Esophagus (tissue), 2 donors: ENCODE data around the gene ADAMTS2. TPM values are rescaled to one million over a fixed set of nuclear protein-coding genes. Genes with fewer than 3 reads are reported as not detected.

Source experiments
- H3K27ac ChIP-seq, 2 donors: one replicate each; pipeline ENCODE4 v1.5.1; 2013; ENCODE audit warnings: low read depth in 2 of 2, mild to moderate bottlenecking in 2 of 2, inconsistent platforms in 1 of 2, low read length in 1 of 2, moderate library complexity in 1 of 2
- H3K27me3 ChIP-seq, 2 donors: one replicate each; pipeline ENCODE4 v1.6.1; 2013; ENCODE audit warnings: low read length in 2 of 2, control low read depth in 1 of 2, mild to moderate bottlenecking in 1 of 2; ENCODE audit not compliant: insufficient read depth in 2 of 2, control insufficient read depth in 1 of 2
- H3K36me3 ChIP-seq, 2 donors: one replicate each; pipeline ENCODE4 v1.6.1; 2013; ENCODE audit warnings: low read length in 1 of 2; ENCODE audit not compliant: control insufficient read depth in 2 of 2, insufficient read depth in 2 of 2
- H3K4me1 ChIP-seq, 2 donors: one replicate each; pipeline ENCODE4 v1.6.1; 2013; ENCODE audit warnings: low read length in 1 of 2; ENCODE audit not compliant: control insufficient read depth in 2 of 2, insufficient read depth in 2 of 2
- H3K4me3 ChIP-seq, 2 donors: one replicate each; pipeline ENCODE4 v1.5.1; 2013; ENCODE audit warnings: low read length in 2 of 2, mild to moderate bottlenecking in 2 of 2, low read depth in 1 of 2, moderate library complexity in 1 of 2
- H3K9me3 ChIP-seq, 2 donors: one replicate each; pipeline ENCODE4 v1.6.1; 2013; ENCODE audit warnings: mild to moderate bottlenecking in 2 of 2, low read depth in 1 of 2, low read length in 1 of 2, moderate library complexity in 1 of 2; ENCODE audit not compliant: control insufficient read depth in 2 of 2, insufficient read depth in 1 of 2
- WGBS, 2 donors: extraction: QIAGEN DNeasy Blood & Tissue Kit; methylation state at CpG; one replicate each; pipeline ENCODE4 v1.1.7; 2013; 5-methylcytosine and 5-hydroxymethylcytosine counted together
- polyA plus RNA-seq, 2 donors: library from polyadenylated mRNA; stranded (reverse); fragments of 200-250 nt; gene quantifications; one replicate each; pipeline ENCODE4 v1.2.3, GENCODE V29; 2013
- donor health status: healthy with polysubstance abuse.
- donor health status: Bipolar disorder and iron deficiency.

ADAMTS2 gene
- polyA plus RNA-seq, 2 donors, result 1.4 to 1.5 TPM

DNA sequence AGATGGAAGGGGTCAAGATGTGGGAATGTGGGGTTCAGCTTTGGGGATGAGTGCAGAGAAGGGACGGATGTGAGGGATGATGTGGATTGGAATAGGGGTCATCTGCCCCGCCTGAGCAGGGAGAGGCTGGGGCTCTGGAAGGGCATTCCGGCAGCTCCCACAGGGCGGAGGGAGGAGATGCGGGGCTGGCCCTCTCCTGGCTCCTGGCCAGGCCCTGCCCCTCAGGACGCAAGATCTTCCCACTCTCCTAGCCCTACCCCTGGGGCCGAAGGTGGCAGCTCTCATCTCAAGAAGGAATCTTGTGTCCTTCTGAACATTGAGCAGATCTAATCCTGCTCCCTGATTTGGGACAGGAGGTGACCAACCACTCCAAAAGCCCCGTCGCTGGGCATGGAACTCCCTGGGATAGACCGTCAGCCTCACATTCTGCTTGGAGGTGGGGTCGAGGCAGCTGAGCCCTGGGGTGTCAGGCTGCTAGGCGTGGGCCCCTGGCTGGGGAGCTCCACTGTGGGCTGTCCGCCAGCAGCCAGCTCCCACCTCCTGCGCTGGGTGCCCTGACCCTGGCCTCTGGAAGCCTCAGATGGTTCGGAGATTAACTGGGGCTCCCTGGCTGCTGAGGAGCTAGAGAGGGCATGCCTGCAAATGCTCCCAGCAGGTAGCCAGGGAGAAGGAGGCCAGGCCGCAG lies 159.9 kb downstream of the ADAMTS2 start:
- 68 to 83% methylated on average over 14 to 16 of the region's 16 CpGs for WGBS, 2 donors
- Histone ChIP-seq H3K9me3 (peaks cover 0 to under 1% of the 10 kb centered on the region in 2 donors), H3K27ac (no peak overlapping the region)

GRCh38 chr5:179184521-179185050 lies 160.7 kb downstream of the ADAMTS2 start:
- WGBS, 2 donors, result 84 to 89% methylated on average over 9 to 11 of the region's 11 CpGs
- no peaks in the 10 kb centered on the region for H3K4me1 ChIP-seq
- no peak overlapping the region for H3K27ac ChIP-seq
- H3K4me3 ChIP-seq, result no peak overlapping the region
- H3K9me3 ChIP-seq, result peaks cover 2 to 5% of the 10 kb centered on the region in 2 donors
- no peaks in the 10 kb centered on the region for H3K36me3 ChIP-seq
- no peaks in the 10 kb centered on the region for H3K27me3 ChIP-seq

More for the DNA sequence above, 159.9 kb downstream of the ADAMTS2 start:
- Histone ChIP-seq H3K27me3 (no peaks in the 10 kb centered on the region), H3K36me3 (no peaks in the 10 kb centered on the region), H3K4me1 (no peaks in the 10 kb centered on the region), H3K4me3 (no peak overlapping the region)

DNA sequence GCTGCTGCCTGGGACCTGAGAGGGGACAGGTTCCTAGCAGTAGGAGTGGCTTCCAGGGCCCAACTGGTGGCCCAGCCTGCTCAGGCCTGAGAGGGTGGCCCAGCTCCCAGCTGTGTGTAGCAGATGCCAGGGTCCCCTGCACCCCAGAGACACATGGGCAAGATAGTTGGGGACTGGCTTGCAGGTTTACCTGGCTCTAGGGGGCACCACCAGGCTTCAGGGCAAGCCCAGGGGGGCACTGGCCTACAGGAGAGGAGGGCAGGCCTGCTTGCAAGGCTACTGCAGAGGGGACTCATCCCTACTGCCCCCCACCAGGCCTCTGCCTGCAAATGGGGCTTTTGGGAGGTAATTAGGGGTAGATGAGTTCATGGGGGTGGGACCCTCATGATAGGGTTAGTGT lies 161.8 kb downstream of the ADAMTS2 start:
- Histone ChIP-seq H3K36me3 (no peaks in the 10 kb centered on the region), H3K4me3 (no peak overlapping the region), H3K27me3 (no peaks in the 10 kb centered on the region), H3K4me1 (no peaks in the 10 kb centered on the region), H3K9me3 (peaks cover 2 to 5% of the 10 kb centered on the region in 2 donors), H3K27ac (no peak overlapping the region)

DNA sequence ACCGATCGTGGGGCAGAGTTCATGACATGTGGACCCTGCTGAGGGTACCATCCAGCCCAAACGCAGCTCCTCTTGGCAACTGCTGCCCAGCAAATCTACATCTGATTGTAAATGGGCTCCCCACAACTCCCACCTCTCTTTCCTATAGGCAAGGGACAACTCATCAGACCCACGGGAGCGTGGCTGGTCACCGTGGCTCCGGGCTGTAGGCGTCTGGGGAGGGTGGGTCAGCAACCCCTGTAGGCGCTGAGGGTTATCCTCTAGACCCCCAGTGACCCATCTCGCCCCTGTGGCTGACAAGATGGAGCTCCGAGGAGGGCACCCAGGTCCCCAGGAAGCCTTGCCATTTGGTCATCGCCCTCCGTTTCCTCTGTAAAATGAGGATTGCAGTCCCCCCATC lies 162.7 kb downstream of the ADAMTS2 start:
- H3K36me3 ChIP-seq, result no peaks in the 10 kb centered on the region
- H3K4me3 ChIP-seq, result no peak overlapping the region
- no peaks in the 10 kb centered on the region for H3K4me1 ChIP-seq
- H3K27me3 ChIP-seq, result no peaks in the 10 kb centered on the region
- peaks cover 5% of the 10 kb centered on the region in 2 donors for H3K9me3 ChIP-seq
- 82 to 88% methylated on average over 13 of the region's 13 CpGs for WGBS, 2 donors
- H3K27ac ChIP-seq, result no peak overlapping the region

- no peak overlapping the region for H3K4me3 ChIP-seq
- no peaks in the 10 kb centered on the region for H3K4me1 ChIP-seq
- H3K9me3 ChIP-seq, result peaks cover 5% of the 10 kb centered on the region in 2 donors
- no peak overlapping the region for H3K27ac ChIP-seq
- no peaks in the 10 kb centered on the region for H3K27me3 ChIP-seq
- H3K36me3 ChIP-seq, result no peaks in the 10 kb centered on the region
- 50 to 61% methylated on average over 9 of the region's 9 CpGs for WGBS, 2 donors
Observed at GRCh38 chr5:179181988-179182387, 163.3 kb downstream of the ADAMTS2 start.

- Histone ChIP-seq H3K4me1 (no peaks in the 10 kb centered on the region), H3K4me3 (no peak overlapping the region), H3K36me3 (no peaks in the 10 kb centered on the region), H3K27me3 (peaks cover 0 to 4% of the 10 kb centered on the region in 2 donors), H3K27ac (no peak overlapping the region), H3K9me3 (peaks cover 5% of the 10 kb centered on the region in 2 donors)
- 87 to 93% methylated on average over 16 of the region's 16 CpGs for WGBS, 2 donors
Observed at GRCh38 chr5:179180921-179181645, 164.2 kb downstream of the ADAMTS2 start.

DNA sequence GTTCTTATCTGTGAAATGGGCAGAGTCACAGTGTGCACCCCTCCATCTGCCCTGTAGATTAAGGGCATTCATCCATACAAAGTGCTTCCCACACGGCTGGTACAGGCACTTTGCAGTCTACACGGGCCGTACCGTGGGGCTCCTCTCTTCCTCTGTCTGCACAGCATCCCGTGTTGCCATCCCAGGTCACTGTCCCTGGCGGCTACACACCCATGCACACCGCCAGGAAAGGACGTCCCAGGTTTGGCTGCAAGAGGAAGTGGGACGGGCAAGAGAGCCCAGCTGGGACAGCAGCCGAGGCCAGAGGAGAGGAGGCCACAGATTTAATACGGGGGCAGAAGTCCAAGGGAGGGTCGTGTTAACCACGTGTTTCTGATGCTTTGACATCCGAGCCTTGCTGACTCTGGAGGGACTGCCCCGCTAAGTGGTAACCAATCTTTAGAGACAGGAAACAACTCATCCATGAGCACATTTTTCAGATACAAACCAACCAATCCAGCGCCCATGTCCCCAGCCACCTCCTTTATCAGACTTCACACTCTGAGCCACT lies 165.1 kb downstream of the ADAMTS2 start:
- Histone ChIP-seq H3K9me3 (peaks cover 5% of the 10 kb centered on the region in 2 donors), H3K4me1 (no peaks in the 10 kb centered on the region), H3K27ac (no peak overlapping the region), H3K36me3 (no peaks in the 10 kb centered on the region), H3K4me3 (no peak overlapping the region), H3K27me3 (peaks cover 0 to 4% of the 10 kb centered on the region in 2 donors)
- WGBS, 2 donors, result 76 to 80% methylated on average over 15 to 16 of the region's 16 CpGs

- Histone ChIP-seq H3K27me3 (peaks cover 0 to 4% of the 10 kb centered on the region in 2 donors), H3K27ac (no peak overlapping the region)
Observed at GRCh38 chr5:179177711-179178575, 167.3 kb downstream of the ADAMTS2 start.

More at GRCh38 chr5:179177711-179178575, 167.3 kb downstream of the ADAMTS2 start:
- Histone ChIP-seq H3K9me3 (peaks cover 5% of the 10 kb centered on the region in 2 donors), H3K36me3 (no peaks in the 10 kb centered on the region), H3K4me1 (no peaks in the 10 kb centered on the region), H3K4me3 (no peak overlapping the region)
- 54 to 62% methylated on average over 10 of the region's 10 CpGs for WGBS, 2 donors
